GM12873 (cell line): ENCODE measurements around the gene ODAD3.

Experiments
- TF ChIP-seq, protein P1 (sequence below): IDR thresholded peaks from 2 replicates; pipeline ENCODE4 v1.5.1; 2012; ENCODE audit warnings: low read depth, mild to moderate bottlenecking, moderate library complexity, low read length, control low read depth; ENCODE audit not compliant: insufficient read depth; ENCODE audit errors: missing control alignments

The ODAD3 gene

DNA sequence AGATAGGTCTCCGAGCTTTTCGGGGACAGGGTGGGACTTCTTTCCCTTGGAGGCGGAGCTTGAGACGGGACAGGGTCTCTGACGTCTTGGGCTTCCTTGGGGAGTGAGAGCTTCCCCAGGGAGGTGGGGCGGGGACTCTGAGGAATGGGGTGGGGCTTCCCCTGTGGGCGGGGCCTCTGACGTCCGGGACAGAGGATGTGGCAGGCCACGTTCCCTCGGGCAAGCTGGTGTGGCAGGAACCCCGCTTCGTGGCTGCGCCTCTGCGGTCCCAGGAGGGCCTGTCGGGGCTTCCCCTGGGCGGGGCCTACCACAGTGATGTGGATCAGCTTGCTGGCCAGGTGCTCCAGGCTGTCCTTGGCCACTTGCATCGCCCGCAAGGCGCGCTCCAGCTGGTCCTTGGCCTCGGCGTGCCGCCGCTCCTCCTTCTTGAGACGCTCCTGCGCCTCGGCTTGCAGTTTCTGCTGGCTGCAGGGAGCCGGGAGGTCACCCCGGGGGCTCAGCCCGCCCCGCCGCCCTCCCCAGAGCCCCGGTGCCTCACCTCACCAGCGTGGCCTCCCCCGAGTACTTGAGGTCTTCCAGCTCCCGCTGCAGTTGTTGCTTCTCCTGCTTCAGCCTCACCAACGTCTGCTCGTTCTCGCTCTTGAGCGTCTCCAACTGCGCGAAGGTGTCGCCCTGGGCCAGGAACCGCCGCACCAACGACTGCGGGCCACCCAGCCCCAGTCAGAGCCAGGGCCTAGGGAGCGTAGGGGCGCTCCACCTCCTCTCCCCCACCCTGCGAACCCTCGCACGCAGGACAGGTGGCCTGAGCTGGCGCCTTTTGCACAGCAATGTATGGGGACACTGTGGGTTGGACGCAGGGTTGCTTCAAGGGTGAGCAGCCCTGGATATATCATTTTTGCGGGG lies 12.5 kb downstream of the ODAD3 start:
- TF ChIP-seq, protein P1, sequence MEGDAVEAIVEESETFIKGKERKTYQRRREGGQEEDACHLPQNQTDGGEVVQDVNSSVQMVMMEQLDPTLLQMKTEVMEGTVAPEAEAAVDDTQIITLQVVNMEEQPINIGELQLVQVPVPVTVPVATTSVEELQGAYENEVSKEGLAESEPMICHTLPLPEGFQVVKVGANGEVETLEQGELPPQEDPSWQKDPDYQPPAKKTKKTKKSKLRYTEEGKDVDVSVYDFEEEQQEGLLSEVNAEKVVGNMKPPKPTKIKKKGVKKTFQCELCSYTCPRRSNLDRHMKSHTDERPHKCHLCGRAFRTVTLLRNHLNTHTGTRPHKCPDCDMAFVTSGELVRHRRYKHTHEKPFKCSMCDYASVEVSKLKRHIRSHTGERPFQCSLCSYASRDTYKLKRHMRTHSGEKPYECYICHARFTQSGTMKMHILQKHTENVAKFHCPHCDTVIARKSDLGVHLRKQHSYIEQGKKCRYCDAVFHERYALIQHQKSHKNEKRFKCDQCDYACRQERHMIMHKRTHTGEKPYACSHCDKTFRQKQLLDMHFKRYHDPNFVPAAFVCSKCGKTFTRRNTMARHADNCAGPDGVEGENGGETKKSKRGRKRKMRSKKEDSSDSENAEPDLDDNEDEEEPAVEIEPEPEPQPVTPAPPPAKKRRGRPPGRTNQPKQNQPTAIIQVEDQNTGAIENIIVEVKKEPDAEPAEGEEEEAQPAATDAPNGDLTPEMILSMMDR, result no peak

- TF ChIP-seq, protein P1, result no peak
Observed at GRCh38 chr19:11421371-11422098, 13.4 kb downstream of the ODAD3 start.

DNA sequence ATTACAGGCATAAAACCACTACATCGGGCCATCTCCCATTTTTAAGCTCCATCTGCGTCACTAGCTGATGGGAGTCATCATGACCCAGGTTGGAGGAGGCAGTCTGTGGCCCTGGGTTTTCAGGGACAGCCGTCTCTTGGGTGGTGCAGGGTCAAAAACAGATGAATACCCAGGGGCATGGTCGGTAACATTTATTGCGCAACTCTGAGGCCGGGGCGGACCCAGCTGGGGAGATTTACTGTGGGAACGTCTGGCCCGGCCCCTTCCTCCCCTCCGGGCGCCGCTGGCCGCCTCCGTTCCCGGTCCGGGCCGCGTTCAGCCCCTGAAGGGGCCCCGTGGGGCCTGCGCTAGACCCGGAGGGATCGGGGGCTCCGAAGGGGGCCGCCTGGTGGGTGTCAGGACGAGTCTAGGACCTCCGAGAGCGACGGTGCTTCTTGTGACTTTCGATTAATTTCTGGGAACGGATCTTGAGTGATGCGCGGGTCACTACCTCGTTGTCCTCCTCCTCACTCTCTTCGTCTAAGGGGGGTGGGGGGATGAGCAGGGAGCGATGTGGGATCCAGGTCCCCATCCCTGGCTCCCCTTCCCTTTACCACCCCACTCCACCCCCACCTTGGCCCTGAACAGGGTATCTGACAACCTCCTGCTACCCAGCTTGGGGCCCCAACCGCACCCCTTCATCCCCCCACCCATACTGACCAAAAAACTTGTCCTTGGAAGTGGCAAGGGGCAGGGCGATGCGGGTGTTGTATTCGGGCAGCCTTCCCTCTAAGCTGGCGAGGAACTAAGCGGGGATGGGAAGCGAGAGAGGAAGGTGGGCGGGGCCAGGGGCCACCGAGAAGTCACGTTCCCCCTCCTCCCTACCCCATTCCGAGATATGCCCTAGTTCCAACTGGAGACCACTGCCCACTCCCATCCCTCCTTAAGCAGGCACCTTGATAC lies 14.2 kb downstream of the ODAD3 start:
- TF ChIP-seq, protein P1, result no peak

GRCh38 chr19:11418549-11419506 lies 16.1 kb downstream of the ODAD3 start, which contains the start of gene RGL3:
Gene RGL3 (minus strand): TSS chr19:11419314. CDS start chr19:11419278, 36 bp downstream.
- TF ChIP-seq, protein P1, result no peak

- TF ChIP-seq, protein P1, result no peak
Observed at GRCh38 chr19:11418094-11418548, 16.8 kb downstream of the ODAD3 start.

GRCh38 chr19:11416346-11417052 lies 18.4 kb downstream of the ODAD3 start:
- TF ChIP-seq, protein P1, result no peak
